GM12892 (cell line): ENCODE data around the gene PLXNC1.
A peak's percentile ranks its signal among the peaks of the same experiment; 100 is the strongest.

Source experiments
- DNase-seq: peaks from one replicate; pipeline ENCODE4 v3.0.0; 2011; ENCODE audit not compliant: insufficient read length
- FAIRE-seq: peaks from 2 replicates; lab custom pipeline; 2011; peaks lifted over from hg19 to GRCh38; lab: Jason Lieb, UNC
- POLR2A ChIP-seq: IDR thresholded peaks from 2 replicates; pipeline ENCODE4 v1.6.1; 2011; ENCODE audit warnings: low read depth, low read length, control low read depth
- POLR2AphosphoS5 ChIP-seq: IDR thresholded peaks from 2 replicates; pipeline ENCODE4 v1.6.1; 2011; ENCODE audit warnings: low read depth, low read length, control low read depth
- TAF1 ChIP-seq: IDR thresholded peaks from 2 replicates; pipeline ENCODE4 v1.6.1; 2011; ENCODE audit warnings: low read depth, mild to moderate bottlenecking, control low read depth, low read length, borderline replicate concordance

Gene PLXNC1

GRCh38 chr12:94231709-94232108, 83.3 kb downstream of the PLXNC1 start:
- DNase-seq (no peak), FAIRE-seq (no peak)
- TF ChIP-seq POLR2A (no peak), TAF1 (no peak), POLR2AphosphoS5 (no peak)

GRCh38 chr12:94235848-94236247, 87.5 kb downstream of the PLXNC1 start:
- DNase-seq, result no peak
- no peak for FAIRE-seq

GRCh38 chr12:94239332-94239993, 91.1 kb downstream of the PLXNC1 start:
- TF ChIP-seq POLR2A (no peak), POLR2AphosphoS5 (no peak), TAF1 (no peak)
- DNase-seq (no peak), FAIRE-seq (peak; percentile 44)

More at GRCh38 chr12:94235848-94236247, 87.5 kb downstream of the PLXNC1 start:
- TF ChIP-seq POLR2A (no peak), TAF1 (no peak), POLR2AphosphoS5 (no peak)

- TF ChIP-seq POLR2A (no peak), POLR2AphosphoS5 (no peak), TAF1 (no peak)
- DNase-seq, result no peak
- peak; percentile 94 for FAIRE-seq
Observed at GRCh38 chr12:94240171-94240570, 91.8 kb downstream of the PLXNC1 start.

GRCh38 chr12:94242901-94243300, 94.5 kb downstream of the PLXNC1 start:
- FAIRE-seq (no peak), DNase-seq (no peak)
- TF ChIP-seq POLR2A (no peak), POLR2AphosphoS5 (no peak), TAF1 (no peak)

GRCh38 chr12:94244165-94245133, 96.1 kb downstream of the PLXNC1 start:
- DNase-seq, result peak; percentile 35
- TF ChIP-seq POLR2AphosphoS5, result no peak
- TF ChIP-seq POLR2A, result no peak; the same call in 1 of the 2 replicates
- TF ChIP-seq TAF1, result no peak
- peak; percentile 83 for FAIRE-seq

GRCh38 chr12:94245631-94246383, 97.4 kb downstream of the PLXNC1 start:
- DNase-seq, result no peak
- TF ChIP-seq TAF1, result no peak
- no peak for TF ChIP-seq POLR2AphosphoS5
- TF ChIP-seq POLR2A, result no peak
- FAIRE-seq, result no peak

GRCh38 chr12:94247246-94247645, 98.9 kb downstream of the PLXNC1 start:
- no peak for DNase-seq
- FAIRE-seq, result no peak
- no peak for TF ChIP-seq POLR2A
- TF ChIP-seq TAF1, result no peak
- no peak for TF ChIP-seq POLR2AphosphoS5

- no peak for DNase-seq
- no peak for FAIRE-seq
- TF ChIP-seq POLR2AphosphoS5 (no peak), TAF1 (no peak), POLR2A (no peak)
Observed at GRCh38 chr12:94248582-94248981, 100.2 kb downstream of the PLXNC1 start.

GRCh38 chr12:94250130-94250529, 101.8 kb downstream of the PLXNC1 start:
- no peak for FAIRE-seq
- DNase-seq, result no peak
- TF ChIP-seq POLR2A, result no peak
- TF ChIP-seq TAF1, result no peak
- no peak for TF ChIP-seq POLR2AphosphoS5

- FAIRE-seq (peak; percentile 81), DNase-seq (no peak)
- TF ChIP-seq POLR2AphosphoS5, result no peak
- TF ChIP-seq TAF1, result no peak
- no peak for TF ChIP-seq POLR2A
Observed at GRCh38 chr12:94254270-94254669, 105.9 kb downstream of the PLXNC1 start.
